NCI-H1048 (cell line): Measurements from ENCODE around the gene GPX4.

ENCODE experiments used
- DNase-seq: peaks from one replicate; lab custom pipeline; 2025; lab: John Stamatoyannopoulos, UW

GPX4 gene

GRCh38 chr19:1149259-1150045 is 45.7 kb downstream of the GPX4 start:
- no peak for DNase-seq

- DNase-seq, result no peak
These were observed 46.7 kb downstream of the GPX4 start for GRCh38 chr19:1150333-1151036.

GRCh38 chr19:1151037-1151724 is 47.4 kb downstream of the GPX4 start:
- no peak for DNase-seq

GRCh38 chr19:1151917-1152587 is 48.3 kb downstream of the GPX4 start:
- no peak for DNase-seq

- no peak for DNase-seq
These were observed 50.3 kb downstream of the GPX4 start for GRCh38 chr19:1153891-1154730.

GRCh38 chr19:1154731-1155351 is 51.0 kb downstream of the GPX4 start:
- no peak for DNase-seq

GRCh38 chr19:1155352-1156304 is 51.8 kb downstream of the GPX4 start:
- no peak for DNase-seq
